Large intestine (tissue), 3 donors: ENCODE data around the gene ZNF236. TPM values are rescaled to one million over a fixed set of nuclear protein-coding genes. Genes with fewer than 3 reads are reported as not detected.
"Not testable (repeated sequence)": the region's sequence is repeated elsewhere in the genome, so short reads cannot be mapped to it uniquely, and the experiment has no call there.

ENCODE experiments used
- DNase-seq, 2 donors: peaks; one replicate each; pipeline versions ENCODE4 v3.0.0 to v3.0.0-alpha.2; 2013
- H3K27ac ChIP-seq: one replicate; pipeline ENCODE4 v1.5.1; 2013; ENCODE audit warnings: low read length
- H3K27me3 ChIP-seq: 2 replicates; pipeline ENCODE4 v1.6.1; 2013; ENCODE audit warnings: low read length; ENCODE audit not compliant: control insufficient read depth, insufficient read depth
- H3K36me3 ChIP-seq: 2 replicates; pipeline ENCODE4 v1.6.1; 2013; ENCODE audit warnings: low read length; ENCODE audit not compliant: control insufficient read depth, insufficient read depth
- H3K4me1 ChIP-seq: one replicate; pipeline ENCODE4 v1.6.1; 2013; ENCODE audit warnings: low read length; ENCODE audit not compliant: control insufficient read depth, insufficient read depth
- H3K4me3 ChIP-seq: one replicate; pipeline ENCODE4 v1.5.1; 2013; ENCODE audit warnings: low read length
- H3K9me3 ChIP-seq: one replicate; pipeline ENCODE4 v1.6.1; 2013; ENCODE audit warnings: mild to moderate bottlenecking, low read depth, low read length, moderate library complexity; ENCODE audit not compliant: control insufficient read depth
- WGBS: methylation state at CpG from one replicate; pipeline ENCODE4 v1.1.5; 2013; ENCODE audit warnings: low lambda C conversion rate; ENCODE audit not compliant: insufficient coverage; 5-methylcytosine and 5-hydroxymethylcytosine counted together
- polyA plus RNA-seq: library from polyadenylated mRNA; unstranded; fragments of 120-200 nt; gene quantifications from one replicate; pipeline ENCODE4 v1.2.1, GENCODE V29; 2013

The ZNF236 gene
- polyA plus RNA-seq, 1 donor, result 7.1 TPM

- H3K36me3 ChIP-seq, result no peaks in the 10 kb centered on the region
- no peak overlapping the region for H3K27ac ChIP-seq
- WGBS, result no CpG with 5 or more reads among the region's 9 CpGs
- no peaks in the 10 kb centered on the region for H3K9me3 ChIP-seq
- no peak for DNase-seq
- no peaks in the 10 kb centered on the region for H3K27me3 ChIP-seq
- H3K4me1 ChIP-seq, result peaks cover 11% of the 10 kb centered on the region
- H3K4me3 ChIP-seq, result no peak overlapping the region
These were observed 163.5 kb downstream of the ZNF236 start for GRCh38 chr18:76985951-76986236.

GRCh38 chr18:76986406-76986805 lies 164.0 kb downstream of the ZNF236 start:
- H3K36me3 ChIP-seq, result no peaks in the 10 kb centered on the region
- no CpG with 5 or more reads among the region's 7 CpGs for WGBS
- H3K9me3 ChIP-seq, result no peaks in the 10 kb centered on the region
- H3K4me1 ChIP-seq, result peaks cover 8% of the 10 kb centered on the region
- H3K27ac ChIP-seq, result no peak overlapping the region
- no peaks in the 10 kb centered on the region for H3K27me3 ChIP-seq
- no peak for DNase-seq
- no peak overlapping the region for H3K4me3 ChIP-seq

GRCh38 chr18:76988031-76988826 lies 165.9 kb downstream of the ZNF236 start:
- Histone ChIP-seq H3K4me3 (no peak overlapping the region), H3K27me3 (no peaks in the 10 kb centered on the region), H3K4me1 (peaks cover 3% of the 10 kb centered on the region), H3K36me3 (no peaks in the 10 kb centered on the region), H3K9me3 (no peaks in the 10 kb centered on the region), H3K27ac (no peak overlapping the region)
- no peak for DNase-seq
- 92% methylated on average over 4 of the region's 27 CpGs for WGBS

- Histone ChIP-seq H3K4me3 (no peak overlapping the region), H3K27ac (no peak overlapping the region), H3K4me1 (peaks cover 5% of the 10 kb centered on the region), H3K36me3 (no peaks in the 10 kb centered on the region), H3K9me3 (no peaks in the 10 kb centered on the region), H3K27me3 (no peaks in the 10 kb centered on the region)
- no peak for DNase-seq
- WGBS, result 100% methylated on average over 2 of the region's 29 CpGs
These were observed 166.7 kb downstream of the ZNF236 start for GRCh38 chr18:76988827-76989646.

GRCh38 chr18:76989647-76990190 lies 167.4 kb downstream of the ZNF236 start:
- no peaks in the 10 kb centered on the region for H3K36me3 ChIP-seq
- no peak overlapping the region for H3K27ac ChIP-seq
- no peak overlapping the region for H3K4me3 ChIP-seq
- H3K27me3 ChIP-seq, result no peaks in the 10 kb centered on the region
- H3K4me1 ChIP-seq, result peaks cover 9% of the 10 kb centered on the region
- H3K9me3 ChIP-seq, result no peaks in the 10 kb centered on the region
- DNase-seq, result no peak
- WGBS, result no CpG with 5 or more reads among the region's 28 CpGs

GRCh38 chr18:76990343-76991020 lies 168.1 kb downstream of the ZNF236 start:
- not testable (repeated sequence) for H3K4me3 ChIP-seq, H3K36me3 ChIP-seq, DNase-seq, H3K9me3 ChIP-seq, H3K27ac ChIP-seq, H3K27me3 ChIP-seq
- no CpG with 5 or more reads among the region's 8 CpGs for WGBS
- H3K4me1 ChIP-seq, result peaks cover 11% of the 10 kb centered on the region

GRCh38 chr18:76991021-76991688 lies 168.8 kb downstream of the ZNF236 start:
- no peaks in the 10 kb centered on the region for H3K36me3 ChIP-seq
- H3K27ac ChIP-seq, result no peak overlapping the region
- H3K4me1 ChIP-seq, result peaks cover 11% of the 10 kb centered on the region
- H3K27me3 ChIP-seq, result no peaks in the 10 kb centered on the region
- no peak for DNase-seq
- H3K9me3 ChIP-seq, result no peaks in the 10 kb centered on the region
- no CpG with 5 or more reads among the region's 20 CpGs for WGBS
- H3K4me3 ChIP-seq, result no peak overlapping the region

GRCh38 chr18:76992226-76993084 lies 170.1 kb downstream of the ZNF236 start:
- DNase-seq, result no peak
- Histone ChIP-seq H3K36me3 (no peaks in the 10 kb centered on the region), H3K27ac (no peak overlapping the region), H3K27me3 (no peaks in the 10 kb centered on the region), H3K9me3 (no peaks in the 10 kb centered on the region), H3K4me1 (peaks cover 11% of the 10 kb centered on the region), H3K4me3 (no peak overlapping the region)
- WGBS, result no CpG with 5 or more reads among the region's 17 CpGs

GRCh38 chr18:76993085-76993382 lies 170.7 kb downstream of the ZNF236 start:
- H3K36me3 ChIP-seq, result no peaks in the 10 kb centered on the region
- no peak overlapping the region for H3K4me3 ChIP-seq
- no peaks in the 10 kb centered on the region for H3K27me3 ChIP-seq
- peaks cover 11% of the 10 kb centered on the region for H3K4me1 ChIP-seq
- no CpG with 5 or more reads among the region's 6 CpGs for WGBS
- DNase-seq, result no peak
- no peak overlapping the region for H3K27ac ChIP-seq
- H3K9me3 ChIP-seq, result no peaks in the 10 kb centered on the region
